Lower lobe of right lung (tissue), 2 donors: ENCODE data around the gene PCDHB1. TPM values are rescaled to one million over a fixed set of nuclear protein-coding genes. Genes with fewer than 3 reads are reported as not detected.

Source experiments
- ATAC-seq, 2 donors: fragments of 200-7000 bp; cut with Tn5 transposase; one replicate each; pipeline ENCODE4 v1.9.1; 2020 to 2022; ENCODE audit warnings: mild to moderate bottlenecking in 2 of 2, moderate library complexity in 2 of 2
- DNase-seq: peaks from one replicate; pipeline ENCODE4 v3.0.0-alpha.2; 2020
- H3K27ac ChIP-seq: fragments of 200-600 bp; one replicate; pipeline ENCODE4 v1.8.0; 2022
- H3K27me3 ChIP-seq: fragments of 200-600 bp; one replicate; pipeline ENCODE4 v1.8.0; 2022; ENCODE audit warnings: low read depth
- H3K36me3 ChIP-seq: fragments of 200-600 bp; one replicate; pipeline ENCODE4 v1.8.0; 2022; ENCODE audit warnings: mild to moderate bottlenecking
- H3K4me1 ChIP-seq: fragments of 200-600 bp; one replicate; pipeline ENCODE4 v1.8.0; 2022
- H3K4me3 ChIP-seq: fragments of 200-600 bp; one replicate; pipeline ENCODE4 v1.8.0; 2022; ENCODE audit warnings: mild to moderate bottlenecking
- H3K9me3 ChIP-seq: fragments of 200-600 bp; one replicate; pipeline ENCODE4 v1.8.0; 2022
- intact Hi-C: fragments of 100-400 bp; cut with DNase I; formaldehyde crosslinking; loops from one replicate; pipeline ENCODE4 v1.11.0; 2022
- total RNA-seq: library from RNA; stranded (reverse); fragmentation: NEBNext Ultra II Directional; extraction: Animal tissue kit (Norgen Biotek cat#: 25700); gene quantifications from one replicate; pipeline ENCODE4 v1.2.1, GENCODE V29; 2021
- TF ChIP-seq, protein P1 (sequence below): fragments of 200-600 bp; IDR thresholded peaks from one replicate; pipeline ENCODE4 v1.8.0; 2022; ENCODE audit warnings: antibody characterized with exemption, mild to moderate bottlenecking
- donor health status: DM: no; HTN: yes; CAD: no; lungs with severe emphysema.

Gene PCDHB1
- total RNA-seq, 1 donor from 2014 or later = 0.15 TPM

DNA sequence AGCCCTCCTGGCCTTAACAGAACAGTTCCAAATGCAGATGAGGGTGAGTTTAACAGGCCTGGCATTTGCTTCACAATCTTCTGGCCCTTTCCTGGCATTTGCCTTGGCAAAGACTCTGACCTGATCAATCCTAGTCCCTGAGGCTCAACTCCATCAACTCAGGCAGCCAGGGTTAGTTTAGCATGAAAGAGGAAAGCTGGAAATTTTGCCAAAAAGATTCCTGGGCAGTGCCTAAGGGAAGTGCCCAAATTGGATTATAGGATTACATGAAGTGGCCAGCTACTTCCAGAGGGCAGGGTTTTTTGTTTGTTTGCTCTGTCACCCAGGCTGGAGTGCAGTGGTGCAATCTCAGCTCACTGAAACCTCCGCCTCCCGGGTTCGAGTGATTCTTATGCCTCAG, 48.1 kb upstream of the PCDHB1 start:
- no peak overlapping the region for H3K27ac ChIP-seq
- H3K36me3 ChIP-seq = no peaks in the 10 kb centered on the region
- H3K4me3 ChIP-seq = no peak overlapping the region
- no peaks in the 10 kb centered on the region for H3K27me3 ChIP-seq
- ATAC-seq (no peak), DNase-seq (no peak)
- H3K4me1 ChIP-seq = peaks cover 22% of the 10 kb centered on the region
- H3K9me3 ChIP-seq = no peaks in the 10 kb centered on the region
- TF ChIP-seq, protein P1, sequence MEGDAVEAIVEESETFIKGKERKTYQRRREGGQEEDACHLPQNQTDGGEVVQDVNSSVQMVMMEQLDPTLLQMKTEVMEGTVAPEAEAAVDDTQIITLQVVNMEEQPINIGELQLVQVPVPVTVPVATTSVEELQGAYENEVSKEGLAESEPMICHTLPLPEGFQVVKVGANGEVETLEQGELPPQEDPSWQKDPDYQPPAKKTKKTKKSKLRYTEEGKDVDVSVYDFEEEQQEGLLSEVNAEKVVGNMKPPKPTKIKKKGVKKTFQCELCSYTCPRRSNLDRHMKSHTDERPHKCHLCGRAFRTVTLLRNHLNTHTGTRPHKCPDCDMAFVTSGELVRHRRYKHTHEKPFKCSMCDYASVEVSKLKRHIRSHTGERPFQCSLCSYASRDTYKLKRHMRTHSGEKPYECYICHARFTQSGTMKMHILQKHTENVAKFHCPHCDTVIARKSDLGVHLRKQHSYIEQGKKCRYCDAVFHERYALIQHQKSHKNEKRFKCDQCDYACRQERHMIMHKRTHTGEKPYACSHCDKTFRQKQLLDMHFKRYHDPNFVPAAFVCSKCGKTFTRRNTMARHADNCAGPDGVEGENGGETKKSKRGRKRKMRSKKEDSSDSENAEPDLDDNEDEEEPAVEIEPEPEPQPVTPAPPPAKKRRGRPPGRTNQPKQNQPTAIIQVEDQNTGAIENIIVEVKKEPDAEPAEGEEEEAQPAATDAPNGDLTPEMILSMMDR = no peak
- intact Hi-C loops = no loop called here

DNA sequence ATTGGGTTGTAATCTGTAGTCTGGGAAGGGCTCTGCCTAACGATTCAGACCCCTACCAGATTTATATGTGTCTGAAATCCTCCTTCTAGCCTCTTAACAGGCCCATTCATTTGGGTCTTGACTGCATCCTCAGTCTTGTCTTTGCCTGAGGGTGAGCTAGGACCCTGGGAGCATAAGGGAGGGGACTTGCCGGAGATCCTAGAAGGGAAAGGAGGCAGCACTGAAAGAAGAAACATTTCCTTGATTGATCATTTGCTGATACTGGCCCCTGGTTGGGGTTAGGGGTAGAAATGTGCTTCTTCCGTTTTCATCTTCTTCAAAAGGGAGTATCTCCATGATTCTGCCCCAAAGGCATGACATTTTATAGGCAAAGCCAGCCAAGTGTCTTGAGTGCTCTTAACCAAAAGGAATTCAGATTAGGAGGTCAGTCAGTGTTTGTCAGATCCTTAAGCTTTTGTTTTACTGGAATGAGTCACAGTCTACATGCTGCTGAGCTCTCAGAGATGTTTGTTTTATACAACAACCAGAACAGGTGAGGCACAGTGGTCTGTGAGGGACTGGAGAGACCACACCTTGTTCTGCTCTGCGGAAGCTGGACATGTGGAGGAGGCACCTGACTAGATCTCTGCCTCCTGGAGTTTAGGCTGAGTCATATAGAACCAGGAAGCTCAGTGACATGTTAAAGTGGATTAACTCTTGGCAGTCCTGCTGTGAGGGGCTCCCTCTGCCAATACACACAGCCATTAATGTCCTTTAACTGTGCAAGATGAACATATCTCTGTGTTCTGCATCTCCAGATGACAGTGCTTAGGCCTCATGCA, 47.2 kb upstream of the PCDHB1 start:
- TF ChIP-seq, protein P1 = no peak
- DNase-seq = peak; percentile 74
- peak overlapping the region; percentile 78 for H3K27ac ChIP-seq

DNA sequence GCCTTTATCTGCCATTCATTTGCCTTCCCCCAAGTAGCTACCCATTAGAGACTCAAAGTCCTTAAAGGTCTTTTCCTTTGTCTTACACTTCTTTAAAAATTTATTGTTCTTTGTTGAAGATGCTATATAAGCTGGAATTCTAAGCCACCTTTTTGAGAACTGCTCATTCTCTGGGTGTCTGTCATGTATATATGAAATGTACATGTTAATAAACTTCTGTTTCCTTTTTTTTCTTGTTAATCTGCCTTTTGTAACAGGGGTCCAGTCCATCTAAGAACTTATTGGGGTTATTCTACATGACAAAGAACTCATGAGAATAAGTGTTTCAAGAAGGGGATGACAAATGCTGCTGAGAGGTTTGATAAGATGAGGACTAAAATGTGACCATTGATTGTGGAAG, 43.4 kb upstream of the PCDHB1 start:
- Histone ChIP-seq H3K27me3 (no peaks in the 10 kb centered on the region), H3K36me3 (no peaks in the 10 kb centered on the region), H3K27ac (no peak overlapping the region), H3K9me3 (no peaks in the 10 kb centered on the region), H3K4me1 (peaks cover 10% of the 10 kb centered on the region), H3K4me3 (no peak overlapping the region)
- DNase-seq (no peak), ATAC-seq (no peak)
- intact Hi-C loops = no loop called here
- TF ChIP-seq, protein P1 = no peak

More for the DNA sequence above, 47.2 kb upstream of the PCDHB1 start:
- Histone ChIP-seq H3K4me1 (peaks cover 22% of the 10 kb centered on the region), H3K9me3 (no peaks in the 10 kb centered on the region), H3K36me3 (no peaks in the 10 kb centered on the region), H3K4me3 (no peak overlapping the region), H3K27me3 (no peaks in the 10 kb centered on the region)
- intact Hi-C loops = no loop called here
- ATAC-seq = peak; percentile 98

DNA sequence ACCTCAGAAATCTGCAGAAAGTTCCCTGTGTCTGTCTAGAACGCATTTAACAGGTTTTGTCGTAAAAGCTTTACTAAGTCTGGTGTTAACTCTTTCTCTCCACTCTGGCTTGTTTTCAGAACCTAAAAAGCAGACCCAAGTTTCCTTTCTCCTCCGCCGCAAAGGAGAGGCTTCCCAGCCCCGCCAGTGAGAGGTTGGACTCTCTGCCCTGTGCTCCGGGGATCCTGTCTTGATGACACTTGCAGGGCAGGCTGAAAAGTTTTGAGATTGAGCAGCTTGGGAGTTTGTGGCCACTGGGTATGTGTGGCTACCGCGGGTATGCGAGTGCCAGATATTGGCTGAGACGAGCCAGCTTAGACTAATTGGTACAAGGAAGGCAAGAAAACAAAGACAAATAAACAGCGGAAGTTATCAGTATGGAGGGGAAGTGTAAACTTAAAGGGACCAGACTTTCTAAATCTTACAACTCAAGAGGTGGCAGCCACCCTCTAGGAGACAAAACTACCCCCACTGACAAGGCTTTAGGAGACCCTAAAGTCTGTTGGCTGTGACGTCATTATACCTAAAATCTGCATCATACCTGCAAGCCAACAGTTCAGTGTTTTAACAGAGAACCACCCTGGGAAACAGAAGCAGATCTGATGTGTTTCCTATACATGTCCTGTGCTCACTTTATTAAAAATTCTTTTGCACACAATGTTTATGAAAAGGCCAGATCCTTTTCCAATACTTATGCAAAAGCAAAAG, 41.0 kb upstream of the PCDHB1 start:
- Histone ChIP-seq H3K9me3 (no peaks in the 10 kb centered on the region), H3K4me1 (no peaks in the 10 kb centered on the region), H3K27me3 (no peaks in the 10 kb centered on the region), H3K27ac (no peak overlapping the region), H3K36me3 (no peaks in the 10 kb centered on the region), H3K4me3 (no peak overlapping the region)
- TF ChIP-seq, protein P1 = no peak
- ATAC-seq (no peak), DNase-seq (no peak)
- intact Hi-C loops = no loop called here

DNA sequence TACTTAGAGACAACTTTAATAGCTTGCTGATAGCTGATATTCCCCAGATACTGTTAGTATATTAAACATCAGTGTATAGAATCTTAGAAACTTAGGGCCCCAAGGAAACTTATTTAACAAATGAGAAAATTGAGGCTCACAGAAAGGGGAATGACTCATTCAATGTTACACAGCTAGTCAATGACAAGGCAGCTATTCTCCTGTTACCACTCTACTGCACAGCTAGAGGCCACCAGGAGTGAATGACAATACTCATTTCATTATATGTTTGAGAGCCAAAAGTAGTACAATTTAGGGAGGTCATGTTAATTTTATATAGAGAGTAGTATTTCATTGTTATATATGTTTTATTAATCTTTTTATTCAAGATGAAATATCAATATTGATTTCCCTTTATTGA, 33.2 kb upstream of the PCDHB1 start:
- H3K4me1 ChIP-seq = no peaks in the 10 kb centered on the region
- H3K36me3 ChIP-seq = no peaks in the 10 kb centered on the region
- no peaks in the 10 kb centered on the region for H3K27me3 ChIP-seq
- TF ChIP-seq, protein P1 = no peak
- H3K4me3 ChIP-seq = no peak overlapping the region
- H3K27ac ChIP-seq = no peak overlapping the region
- no peaks in the 10 kb centered on the region for H3K9me3 ChIP-seq
- ATAC-seq (no peak), DNase-seq (no peak)
- intact Hi-C loops = no loop called here
